Neural progenitor cell (in vitro differentiated cells): ENCODE data around the gene RAB31.

Experiments used
- EZH2 ChIP-seq: fragments of 200-600 bp; sonication (generic); IDR thresholded peaks from 2 replicates; pipeline ENCODE4 v1.6.1; 2017; ENCODE audit warnings: antibody characterized with exemption, mild to moderate bottlenecking, moderate library complexity
- EZH2phosphoT487 ChIP-seq: fragments of 200-600 bp; sonication (generic); IDR thresholded peaks from 2 replicates; pipeline ENCODE4 v1.6.1; 2017; ENCODE audit warnings: antibody characterized with exemption

DNA sequence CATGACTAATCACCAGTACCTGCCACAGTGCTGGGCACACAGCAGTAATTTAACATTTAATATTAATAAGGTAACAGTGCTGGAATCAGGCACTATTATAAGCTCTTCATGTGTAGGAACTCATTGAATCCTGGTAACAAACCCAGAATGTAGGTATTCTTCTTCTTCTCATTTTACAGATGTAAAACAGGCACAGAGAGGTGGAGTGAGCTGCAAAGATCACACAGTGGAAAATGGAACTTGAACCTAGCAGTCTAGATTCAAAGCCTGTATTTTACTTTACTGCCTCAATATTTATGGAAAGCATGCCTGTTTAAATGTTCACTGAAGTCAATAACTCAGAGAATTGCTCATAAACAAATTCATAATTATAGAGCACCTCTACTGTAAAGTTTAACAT, 202.0 kb downstream of the RAB31 start:
- TF ChIP-seq EZH2phosphoT487 (no peak), EZH2 (no peak)
